ENCODE results near the gene SIX5. TPM values are rescaled to one million over a fixed set of nuclear protein-coding genes. Genes with fewer than 3 reads are reported as not detected.
A peak's percentile ranks its signal among the peaks of the same experiment; 100 is the strongest.
"Not testable (repeated sequence)": the region's sequence is repeated elsewhere in the genome, so short reads cannot be mapped to it uniquely, and the experiment has no call there.

The SIX5 gene
- total RNA-seq, 2 donors from 2014 or later, result 9.2 to 12.6 TPM

DNA sequence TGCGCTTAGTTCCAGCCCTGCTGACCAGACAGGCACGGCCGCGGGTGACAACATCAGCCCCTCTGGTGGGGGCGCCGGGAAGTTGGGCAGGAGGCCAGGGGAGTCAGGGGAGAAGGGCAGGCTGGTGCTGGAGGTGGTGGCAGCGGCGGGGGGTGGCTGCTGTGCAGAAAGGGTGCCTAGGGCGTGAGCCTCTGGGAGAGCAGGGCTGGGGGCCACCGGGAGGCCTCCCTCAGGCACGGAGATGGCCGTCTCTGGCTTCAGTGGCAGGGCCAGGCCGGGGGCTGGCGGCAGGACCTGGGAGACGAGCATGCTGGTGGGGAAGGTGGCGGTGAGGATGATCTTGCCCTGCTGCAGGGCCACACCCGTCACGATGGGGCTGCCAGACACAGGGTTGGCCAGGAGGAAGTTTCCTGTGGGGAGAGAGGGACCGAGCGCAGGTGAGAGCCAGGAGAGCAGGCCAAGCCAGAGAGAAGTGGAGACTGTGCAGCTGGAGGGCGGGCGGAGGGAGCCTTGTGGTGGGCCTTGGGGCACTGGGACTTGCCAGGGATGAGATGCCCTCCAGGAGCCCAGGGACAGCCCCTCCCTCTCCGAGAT is 3.3 kb downstream of the SIX5 start:
- peak in 1 of 2 donors; percentile 39 for DNase-seq
- intact Hi-C loops (cut with DNase I, micrococcal nuclease), result loop anchor here in 1 of 2 donors (10.0 kb wide), 1 partner anchor 51 kb away; no protein-coding TSS in a partner anchor
- no peak for ATAC-seq

DNA sequence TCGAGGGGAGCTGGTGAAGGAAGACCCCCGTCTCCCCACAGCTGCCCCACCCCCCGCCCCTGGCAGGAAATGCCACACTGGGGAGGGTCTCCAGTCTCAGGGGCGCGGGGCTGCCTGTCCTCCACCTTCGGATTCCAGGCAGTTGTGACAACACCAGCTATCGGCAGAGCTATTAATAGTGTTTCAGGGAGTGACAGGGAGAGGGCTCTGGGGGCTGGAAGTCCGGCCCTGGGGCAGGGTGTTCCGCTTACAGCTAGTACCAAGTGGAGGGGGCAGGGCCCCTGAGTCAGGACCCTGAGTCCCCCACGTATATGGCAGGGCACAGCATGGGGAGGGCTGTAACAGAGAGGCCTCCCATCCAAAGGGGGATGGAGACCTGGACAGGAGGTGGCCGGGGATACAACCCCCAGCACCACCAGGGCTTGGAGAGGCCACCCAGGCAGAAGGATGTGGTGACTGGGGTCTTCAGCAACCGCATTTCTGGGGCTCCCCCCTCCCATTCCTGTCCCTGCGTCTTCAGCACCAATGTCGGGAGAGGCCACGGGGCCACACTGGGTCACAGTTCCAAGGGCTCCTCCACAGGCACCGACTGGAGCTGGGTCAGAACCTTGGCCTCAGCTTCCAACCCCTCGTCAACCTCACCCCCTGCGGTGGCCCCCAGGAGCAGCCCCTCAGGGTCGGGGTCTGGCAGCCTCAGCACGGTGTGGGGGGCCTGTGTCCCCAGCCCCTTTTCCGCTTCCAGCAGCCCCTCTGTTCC is 3.9 kb downstream of the SIX5 start:
- no peak for DNase-seq
- ATAC-seq, result no peak
- intact Hi-C loops (cut with DNase I, micrococcal nuclease), result loop anchor here in 1 of 2 donors (10.0 kb wide), 1 partner anchor 50 kb away; no protein-coding TSS in a partner anchor

DNA sequence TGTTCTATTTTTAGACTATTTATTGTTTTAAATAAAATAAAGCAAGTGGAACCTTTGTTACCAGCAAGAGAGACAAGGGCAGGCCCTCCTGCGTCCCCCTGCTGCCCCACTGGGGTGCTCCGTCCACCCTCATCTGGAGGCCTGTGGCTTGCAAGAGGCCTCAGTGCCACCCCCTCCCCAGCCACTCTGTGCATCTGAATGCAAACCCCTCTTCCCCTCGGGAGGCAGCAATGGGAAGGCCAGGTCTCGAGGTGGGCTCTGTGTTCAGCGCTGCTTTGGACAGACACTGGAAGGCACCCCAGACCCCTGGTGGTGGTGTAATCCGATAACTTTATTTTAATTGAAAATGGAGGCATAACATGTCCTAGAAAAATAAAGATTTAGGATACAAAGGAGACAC is 4.6 kb downstream of the SIX5 start:
- no peak for ATAC-seq
- no peak for DNase-seq
- intact Hi-C loops (cut with DNase I, micrococcal nuclease), result loop anchor here in 1 of 2 donors (10.0 kb wide), 1 partner anchor 50 kb away; no protein-coding TSS in a partner anchor

DNA sequence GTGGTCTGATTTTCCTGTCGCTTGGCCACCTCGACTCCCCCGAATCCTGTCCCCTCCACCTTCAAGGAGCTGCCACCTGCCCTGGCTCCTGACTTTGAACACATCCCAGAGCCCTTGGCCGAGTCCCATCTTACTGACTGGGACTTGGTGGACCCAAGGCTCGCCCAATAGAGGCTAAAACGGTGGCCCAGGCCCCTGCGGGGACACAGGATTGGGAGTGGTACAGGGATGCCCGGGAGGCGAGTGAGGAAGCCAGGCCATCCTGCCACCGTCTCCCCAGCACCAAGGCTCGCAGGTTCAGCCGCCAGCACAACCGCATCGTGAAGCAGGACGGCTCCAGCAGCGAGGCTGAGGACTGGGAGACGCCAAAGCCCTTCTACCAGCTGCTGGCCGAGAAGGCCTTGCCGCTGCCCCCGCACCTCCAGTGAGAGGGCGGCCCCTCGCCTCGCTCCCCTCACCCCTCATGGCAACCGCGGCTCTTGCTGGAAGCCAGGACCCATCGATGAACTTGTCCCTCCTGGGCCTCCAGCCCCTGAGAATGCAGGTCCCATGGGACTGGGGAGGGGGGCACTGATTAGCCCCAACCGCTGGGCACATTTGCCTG is 5.3 kb downstream of the SIX5 start:
- no peak for ATAC-seq

DNA sequence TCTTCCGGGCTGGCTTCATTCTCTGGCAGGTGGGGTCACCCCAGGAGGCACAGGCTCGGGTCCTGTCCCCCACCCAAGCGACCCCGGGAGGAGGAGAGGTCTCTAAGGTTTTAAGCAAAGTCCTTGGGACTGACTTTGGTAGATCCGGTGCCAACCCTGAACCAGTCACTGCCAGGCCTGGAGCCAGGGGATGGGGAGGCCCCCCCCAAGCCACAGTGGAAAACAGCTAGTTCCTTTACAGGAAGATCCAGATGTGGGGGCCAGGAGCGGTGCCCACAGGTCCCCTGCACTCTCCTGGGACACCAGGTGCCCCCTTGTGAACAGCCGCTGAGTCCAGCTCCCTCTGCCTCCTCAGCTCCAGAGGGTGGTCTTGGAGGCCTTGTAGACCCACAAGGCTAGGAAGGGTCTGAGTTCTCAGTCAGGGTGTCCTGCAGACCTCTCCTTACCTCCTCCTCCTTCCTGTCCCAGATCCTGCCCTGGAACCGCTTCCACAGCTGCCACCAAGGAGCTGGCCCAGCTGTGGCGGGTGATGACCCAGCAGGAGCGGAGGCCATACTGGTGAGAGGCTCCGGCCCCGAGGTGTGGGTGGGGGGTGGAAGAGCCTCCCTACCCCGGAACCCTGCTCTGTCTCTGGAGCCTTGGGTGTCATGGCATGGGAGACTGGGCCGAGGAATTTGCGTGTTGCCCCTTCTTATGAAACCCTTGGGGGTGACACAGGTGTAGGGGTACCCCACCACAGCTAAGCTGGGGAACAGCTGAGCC is 6.0 kb downstream of the SIX5 start:
- intact Hi-C loops (cut with DNase I, micrococcal nuclease), result loop anchor here in 1 of 2 donors (10.0 kb wide), 1 partner anchor 48 kb away; no protein-coding TSS in a partner anchor
- ATAC-seq (no peak), DNase-seq (no peak)

More for the DNA sequence above, 5.3 kb downstream of the SIX5 start:
- intact Hi-C loops (cut with DNase I, micrococcal nuclease), result loop anchor here in 1 of 2 donors (10.0 kb wide), 1 partner anchor 49 kb away; no protein-coding TSS in a partner anchor
- no peak for DNase-seq

DNA sequence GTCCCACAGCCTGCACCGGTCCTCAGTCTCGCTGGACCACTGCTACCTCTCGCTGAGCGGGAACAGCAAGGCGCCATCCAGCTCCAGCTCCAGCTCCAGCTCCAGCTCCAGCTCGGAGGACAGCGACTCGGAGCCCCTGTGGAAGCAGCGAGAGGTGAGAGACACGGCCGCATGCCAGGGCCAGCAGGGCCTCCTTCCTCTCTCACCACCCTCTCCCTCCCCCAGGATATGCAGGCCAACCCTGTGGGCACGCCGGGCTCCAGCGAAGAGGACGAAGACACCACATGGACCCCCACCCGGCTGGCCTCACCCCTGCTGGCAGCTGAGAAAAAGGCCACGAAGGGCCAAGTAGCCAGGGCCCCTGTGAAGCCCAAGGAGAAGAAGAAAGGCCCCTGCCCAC is 7.3 kb downstream of the SIX5 start:
- no peak for ATAC-seq
- intact Hi-C loops (cut with DNase I, micrococcal nuclease), result loop anchor here in 1 of 2 donors (10.0 kb wide), 1 partner anchor 47 kb away; no protein-coding TSS in a partner anchor
- DNase-seq, result no peak

DNA sequence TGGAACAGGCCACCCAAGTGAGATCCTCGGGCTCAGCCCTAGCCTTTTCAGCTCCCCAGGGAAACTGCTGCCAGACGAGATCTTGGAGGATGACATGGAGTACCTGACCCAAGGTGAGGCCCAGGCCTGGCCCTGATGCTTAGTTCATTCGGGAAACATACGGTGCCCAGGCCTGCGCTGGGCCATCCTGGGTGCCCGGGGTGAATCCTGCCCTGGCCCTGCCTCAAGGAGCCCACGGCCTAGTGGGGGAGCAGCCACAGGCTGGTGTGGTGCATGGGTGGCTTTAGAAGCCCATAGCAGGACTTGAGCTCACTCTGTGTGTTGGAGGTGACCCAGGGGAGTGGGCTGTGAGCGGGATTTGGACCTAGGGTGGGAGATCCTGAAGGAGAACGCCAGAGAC is 10.1 kb downstream of the SIX5 start:
- intact Hi-C loops (cut with DNase I, micrococcal nuclease), result no loop called here
- ATAC-seq, result no peak
- DNase-seq, result no peak

DNA sequence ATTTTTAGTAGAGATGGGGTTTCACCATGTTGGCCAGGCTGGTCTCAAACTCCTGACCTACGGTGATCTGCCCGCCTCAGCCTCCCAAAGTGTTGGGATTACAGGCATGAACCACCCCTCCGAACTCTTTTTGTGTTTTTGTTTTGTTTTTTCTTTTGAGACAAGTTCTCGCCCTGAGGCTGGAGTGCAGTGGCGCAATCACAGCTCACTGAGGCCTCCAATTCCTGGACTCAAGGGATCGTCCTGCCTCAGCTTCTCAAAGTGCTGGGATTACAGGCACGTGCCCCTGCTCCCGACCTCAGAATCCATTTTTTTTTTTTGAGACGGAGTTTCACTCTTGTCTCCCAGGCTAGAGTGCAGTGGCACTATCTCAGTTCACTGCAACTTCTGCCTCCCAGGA is 11.4 kb downstream of the SIX5 start:
- DNase-seq (no peak), ATAC-seq (no peak)
- intact Hi-C loops (cut with DNase I, micrococcal nuclease), result no loop called here

DNA sequence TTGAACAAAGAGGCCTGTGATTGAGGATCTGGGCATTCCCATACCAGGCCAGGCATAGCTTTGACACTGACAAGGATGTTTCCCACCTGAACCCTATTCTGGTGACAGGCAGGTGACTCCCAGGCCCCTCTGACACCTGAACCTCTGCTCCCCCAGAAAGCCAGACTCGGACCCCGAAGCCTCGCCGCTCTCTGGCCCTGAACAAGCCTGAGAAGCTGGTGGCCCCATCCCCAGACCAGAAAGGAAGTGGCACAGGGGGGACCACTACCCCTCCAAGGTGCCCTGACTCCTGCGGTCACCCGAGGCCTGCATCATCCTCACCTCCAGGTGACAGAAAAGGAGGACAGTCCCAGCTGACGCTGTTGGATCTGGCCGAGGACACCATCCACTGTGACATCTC is 14.7 kb downstream of the SIX5 start:
- intact Hi-C loops (cut with DNase I, micrococcal nuclease), result no loop called here
- ATAC-seq (no peak), DNase-seq (no peak)

DNA sequence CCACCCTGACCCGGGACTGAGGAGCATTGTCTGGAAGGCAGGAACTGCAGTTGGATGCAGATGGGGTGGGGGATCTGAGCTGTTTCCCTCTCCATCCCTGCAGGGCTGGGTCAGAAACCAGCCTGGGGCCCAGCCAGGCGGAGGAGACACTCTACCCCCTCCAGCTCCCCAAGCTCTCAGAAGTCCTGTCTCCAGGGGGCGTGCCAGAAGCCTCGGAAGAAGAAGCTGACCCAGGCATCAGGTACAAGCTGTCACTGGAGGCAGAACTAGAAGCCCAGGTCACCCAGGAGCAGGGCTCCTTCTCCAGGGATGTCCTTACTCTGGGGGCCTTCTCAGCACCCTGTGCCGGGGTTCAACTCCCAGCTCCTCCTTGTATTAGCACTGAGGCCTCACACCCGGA is 15.5 kb downstream of the SIX5 start:
- ATAC-seq, result no peak
- no peak for DNase-seq
- intact Hi-C loops (cut with DNase I, micrococcal nuclease), result no loop called here

DNA sequence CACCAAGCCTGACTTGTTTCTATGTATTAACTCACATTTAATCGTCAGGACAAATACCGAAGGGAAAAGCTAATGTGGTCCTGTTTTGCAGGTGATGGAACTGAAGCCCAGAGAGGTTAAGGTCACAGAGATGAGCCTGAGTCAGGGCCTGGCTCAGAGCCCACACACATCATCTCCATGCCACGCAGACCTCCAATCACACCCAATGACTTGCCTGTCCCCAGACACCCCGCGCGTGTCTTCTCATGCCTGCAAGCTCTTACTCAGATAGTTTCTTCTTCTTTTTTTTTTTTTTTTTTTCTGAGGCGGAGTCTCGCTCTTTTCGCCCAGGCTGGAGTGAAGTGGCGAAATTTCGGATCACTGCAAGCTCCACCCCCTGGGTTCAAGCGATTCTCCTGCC is 16.4 kb downstream of the SIX5 start:
- DNase-seq (no peak), ATAC-seq (no peak)
- intact Hi-C loops (cut with DNase I, micrococcal nuclease), result no loop called here

DNA sequence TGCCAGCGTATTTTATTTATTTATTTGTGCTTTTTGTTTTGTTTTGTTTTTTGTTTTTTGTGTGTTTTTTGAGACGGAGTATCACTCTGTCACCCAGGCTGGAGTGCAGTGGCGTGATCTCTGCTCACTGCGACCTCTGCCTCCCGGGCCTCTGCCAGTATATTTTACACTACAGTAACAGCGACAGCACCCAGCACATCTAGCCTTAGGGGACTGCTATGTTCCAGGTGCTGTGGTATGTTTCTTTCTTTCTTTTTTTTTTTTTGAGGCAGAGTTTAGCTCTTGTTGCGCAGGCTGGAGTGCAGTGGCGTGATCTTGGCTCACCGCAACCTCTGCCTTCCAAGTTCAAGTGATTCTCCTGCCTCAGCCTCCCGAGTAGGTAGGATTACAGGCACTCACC is 17.6 kb downstream of the SIX5 start:
- DNase-seq; ATAC-seq; intact Hi-C loops (cut with DNase I, micrococcal nuclease): not testable (repeated sequence)

DNA sequence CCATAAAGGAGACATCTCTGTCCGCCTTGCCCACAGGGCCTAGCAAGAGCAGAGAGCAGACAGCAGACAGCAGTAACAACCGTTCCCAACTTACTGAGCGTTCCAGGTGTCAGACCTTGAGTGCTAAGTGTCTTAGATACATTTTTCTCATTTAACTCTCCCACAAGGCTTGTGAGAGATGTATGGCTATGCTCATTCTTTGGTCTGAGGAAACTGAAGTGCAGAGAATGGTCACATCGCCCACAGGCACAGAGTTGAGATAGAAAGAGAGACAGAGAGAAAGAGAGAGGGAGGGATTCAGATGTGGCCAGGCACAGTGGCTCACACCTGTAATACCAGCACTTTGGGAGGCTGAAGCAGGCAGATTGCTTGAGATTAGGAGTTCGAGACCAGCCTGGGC is 21.5 kb downstream of the SIX5 start:
- DNase-seq (no peak), ATAC-seq (no peak)
- intact Hi-C loops (cut with DNase I, micrococcal nuclease), result no loop called here

DNA sequence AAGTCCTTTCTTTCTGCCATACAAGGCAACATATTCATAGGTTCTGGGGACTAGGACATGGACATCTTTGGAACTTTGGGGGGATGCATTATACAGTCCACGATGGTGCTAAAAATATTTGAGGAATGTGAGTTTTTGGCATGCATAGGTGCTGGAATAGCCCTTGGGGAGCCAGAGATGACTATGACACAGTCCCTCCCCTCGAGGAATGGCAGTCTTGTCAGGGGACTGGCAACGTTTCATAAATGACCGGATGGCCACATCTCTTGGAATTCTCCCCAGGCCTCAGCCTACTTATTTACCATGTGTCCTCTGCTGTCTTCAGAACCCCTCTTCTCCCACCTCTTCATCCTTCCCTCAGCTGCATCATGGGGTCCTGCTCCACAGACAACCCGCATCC is 22.2 kb downstream of the SIX5 start:
- intact Hi-C loops (cut with DNase I, micrococcal nuclease), result no loop called here
- DNase-seq, result no peak
- ATAC-seq, result no peak

DNA sequence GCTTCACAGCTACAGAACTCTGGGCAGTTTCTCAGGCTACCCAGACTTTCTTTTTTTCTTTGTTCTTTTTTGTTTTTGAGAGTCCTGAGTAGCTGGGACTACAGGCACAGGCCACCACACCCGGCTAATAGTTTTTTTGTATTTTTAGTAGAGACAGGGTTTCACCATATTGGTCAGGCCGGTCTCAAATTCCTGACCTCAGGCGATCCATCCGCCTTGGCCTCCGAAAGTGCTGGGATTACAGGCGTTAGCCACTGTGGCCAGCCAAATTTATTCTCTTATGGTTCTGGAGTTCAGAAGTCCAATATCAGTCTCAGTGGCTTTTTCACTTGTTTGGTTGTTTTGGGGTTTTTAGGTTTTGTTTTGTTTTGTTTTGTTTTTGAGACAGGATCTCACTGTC is 23.4 kb downstream of the SIX5 start:
- ATAC-seq, result no peak
- no peak for DNase-seq
- intact Hi-C loops (cut with DNase I, micrococcal nuclease), result no loop called here

DNA sequence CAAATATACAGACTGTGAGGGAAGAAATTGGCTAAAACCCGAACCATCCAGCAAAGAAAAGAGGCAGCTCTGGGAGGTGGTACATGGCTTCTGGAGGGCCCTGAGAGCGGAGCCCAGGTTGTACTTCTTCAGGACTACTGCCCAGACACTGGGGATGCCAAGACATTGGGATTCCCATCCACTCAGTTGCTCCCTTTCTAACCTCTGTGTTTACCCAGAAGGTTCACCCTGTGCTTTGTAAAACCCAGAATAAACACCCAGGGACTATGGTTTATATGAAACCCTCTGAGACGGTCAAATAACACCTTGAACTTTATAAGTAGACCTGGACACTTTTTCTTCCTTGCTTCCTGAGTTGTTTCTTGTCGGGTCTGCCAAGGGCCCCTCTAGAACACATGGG is 26.1 kb downstream of the SIX5 start:
- DNase-seq (no peak), ATAC-seq (no peak)
- intact Hi-C loops (cut with DNase I, micrococcal nuclease), result no loop called here

DNA sequence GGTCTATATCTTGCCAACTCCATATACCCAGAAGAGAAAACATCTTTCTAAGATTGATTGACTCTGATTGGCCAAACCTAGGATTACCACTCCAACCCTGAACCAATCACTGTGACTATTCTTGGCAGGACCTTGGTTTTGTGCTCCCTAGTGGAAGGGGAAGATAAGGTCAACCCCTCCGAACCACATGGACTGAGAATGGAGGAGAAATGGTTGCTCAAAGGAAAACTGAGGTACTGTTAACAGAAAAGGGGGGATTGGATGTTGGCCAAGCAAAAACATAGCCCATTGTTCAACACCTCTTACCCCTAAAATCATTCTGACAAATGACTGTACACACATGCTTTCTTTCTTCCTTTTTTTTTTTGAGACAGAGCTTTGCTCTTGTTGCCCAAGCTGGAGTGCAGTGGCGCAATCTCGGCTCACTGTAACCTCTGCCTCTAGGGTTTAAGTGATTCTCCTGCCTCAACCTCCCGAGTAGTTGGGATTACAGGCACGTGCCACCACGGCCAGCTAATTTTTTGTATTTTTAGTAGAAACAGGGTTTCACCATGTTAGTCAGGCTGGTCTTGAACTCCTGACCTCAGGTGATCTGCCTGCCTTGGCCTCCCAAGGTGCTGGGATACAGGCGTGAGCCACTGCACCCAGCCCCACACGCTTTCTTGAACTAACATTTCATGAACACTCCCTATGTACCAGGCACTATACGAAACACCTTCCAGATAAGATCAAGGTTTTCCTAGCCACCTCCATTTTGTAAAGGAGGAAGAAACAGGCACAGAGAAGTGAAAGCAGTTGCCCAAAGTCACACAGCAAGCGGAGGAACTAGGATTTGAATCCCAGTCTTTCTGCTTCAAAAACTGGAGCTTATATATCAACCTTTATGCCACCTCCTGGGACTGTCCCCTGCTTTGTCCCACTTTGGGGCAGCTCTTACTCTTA is 29.3 kb downstream of the SIX5 start:
- intact Hi-C loops (cut with DNase I, micrococcal nuclease), result no loop called here
- DNase-seq, result no peak
- no peak for ATAC-seq

DNA sequence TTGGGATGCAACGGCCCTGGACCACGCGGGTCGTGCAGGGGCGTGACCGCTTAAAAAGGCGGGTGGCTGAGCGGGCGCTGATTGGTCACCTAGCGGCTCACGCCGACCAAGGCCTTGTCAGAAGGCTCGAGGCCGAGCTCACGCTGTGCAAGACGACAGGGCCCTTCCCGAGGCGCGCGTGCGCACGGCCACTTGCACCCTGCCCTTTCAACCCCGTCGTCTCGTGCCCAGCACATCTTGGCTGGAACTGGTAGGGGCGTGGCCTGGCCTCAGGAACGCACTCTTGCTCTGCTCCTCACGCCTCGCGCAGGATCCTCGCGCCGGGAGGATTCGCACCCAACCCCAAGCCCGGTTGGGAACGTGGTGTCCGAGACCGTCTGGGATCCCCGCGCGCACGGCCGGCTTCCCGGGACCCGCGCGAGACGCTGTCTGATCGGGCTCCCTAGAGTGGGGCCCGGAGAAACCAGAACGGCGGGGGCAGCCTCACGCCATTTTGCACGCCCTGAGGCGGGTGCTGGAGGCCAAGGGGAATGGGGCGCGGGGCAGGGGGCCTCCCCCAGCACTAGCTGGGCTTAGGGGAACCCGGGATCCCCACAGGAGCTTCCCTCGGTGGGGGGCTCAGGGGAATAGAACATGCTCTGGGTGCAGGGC is 35.8 kb downstream of the SIX5 start, which contains the start of gene MEIOSIN:
MEIOSIN (plus strand) TSS at position 280 of the 651 bp plus-strand sequence. CDS start 1,938 bp downstream, outside the sequence.
- ATAC-seq, result no peak
- intact Hi-C loops (cut with DNase I, micrococcal nuclease), result no loop called here
- DNase-seq, result peak in 1 of 2 donors; percentile 11
